OCI-LY1 (cell line): ENCODE data around the gene CMIP.
"Not testable (repeated sequence)": the region's sequence is repeated elsewhere in the genome, so short reads cannot be mapped to it uniquely, and the experiment has no call there.

Source experiments
- H2AFZ ChIP-seq: fragments of 200-600 bp; sonication (generic), shearing (Covaris generic); 2 replicates; pipeline ENCODE4 v1.6.0; 2014; ENCODE audit warnings: antibody characterized with exemption, mild to moderate bottlenecking, low read length
- H3F3A ChIP-seq: fragments of 200-600 bp; sonication (generic), shearing (Covaris generic); 2 replicates; pipeline ENCODE4 v1.6.0; 2014; ENCODE audit warnings: mild to moderate bottlenecking, antibody characterized with exemption, low read length, moderate library complexity; ENCODE audit not compliant: insufficient read depth
- H3K27ac ChIP-seq: fragments of 200-600 bp; sonication (generic); 2 replicates; pipeline ENCODE4 v1.5.1; 2014; ENCODE audit warnings: low read length, mixed run types, mild to moderate bottlenecking, low read depth; ENCODE audit not compliant: poor library complexity, severe bottlenecking
- H3K27me3 ChIP-seq: fragments of 200-600 bp; sonication (generic); 2 replicates; pipeline ENCODE4 v1.6.0; 2014; ENCODE audit warnings: antibody characterized with exemption, mild to moderate bottlenecking, low read length, moderate library complexity; ENCODE audit not compliant: insufficient read depth
- H3K36me3 ChIP-seq: fragments of 200-600 bp; sonication (generic); 2 replicates; pipeline ENCODE4 v1.6.1; 2014; ENCODE audit warnings: mild to moderate bottlenecking, antibody characterized with exemption, low read length, moderate library complexity, mixed read lengths; ENCODE audit not compliant: insufficient read depth
- H3K4me1 ChIP-seq: fragments of 200-600 bp; sonication (generic); 2 replicates; pipeline ENCODE4 v1.5.1; 2014; ENCODE audit warnings: mild to moderate bottlenecking, low read length, moderate library complexity; ENCODE audit not compliant: insufficient read depth, severe bottlenecking
- H3K4me2 ChIP-seq: fragments of 200-600 bp; sonication (generic), shearing (Covaris generic); 2 replicates; pipeline ENCODE4 v1.6.1; 2014; ENCODE audit warnings: low read length
- H3K4me3 ChIP-seq: fragments of 200-600 bp; sonication (generic); 2 replicates; pipeline ENCODE4 v1.5.1; 2014; ENCODE audit warnings: low read length, low read depth, mild to moderate bottlenecking, mixed read lengths; ENCODE audit not compliant: poor library complexity, severe bottlenecking
- H3K79me2 ChIP-seq: fragments of 200-600 bp; shearing (Covaris generic); 2 replicates; pipeline ENCODE4 v1.6.1; 2016; ENCODE audit warnings: mixed run types, low read length, mixed read lengths; ENCODE audit not compliant: insufficient read depth
- H3K9ac ChIP-seq: fragments of 200-600 bp; sonication (generic), shearing (Covaris generic); 2 replicates; pipeline ENCODE4 v1.6.1; 2014; ENCODE audit warnings: mild to moderate bottlenecking, low read length, mixed read lengths
- H3K9me2 ChIP-seq: fragments of 200-600 bp; sonication (generic), shearing (Covaris generic); 2 replicates; pipeline ENCODE4 v1.6.1; 2014; ENCODE audit warnings: low read depth, mild to moderate bottlenecking, low read length, mixed read lengths
- H3K9me3 ChIP-seq: fragments of 200-600 bp; shearing (Covaris generic); 2 replicates; pipeline ENCODE4 v1.6.1; 2014; ENCODE audit warnings: low read length, mixed read lengths
- H4K20me1 ChIP-seq: fragments of 200-600 bp; sonication (generic), shearing (Covaris generic); 2 replicates; pipeline ENCODE4 v1.6.0; 2016; ENCODE audit warnings: mild to moderate bottlenecking, low read length; ENCODE audit not compliant: insufficient read depth
- CTCF ChIP-seq: fragments of 200-600 bp; sonication (generic), shearing (Covaris generic); IDR thresholded peaks from 2 replicates; pipeline ENCODE4 v1.5.1; 2017; ENCODE audit warnings: mild to moderate bottlenecking, antibody characterized with exemption, low read length, moderate library complexity, mixed read lengths
- EZH2 ChIP-seq: fragments of 200-600 bp; sonication (generic), shearing (Covaris generic); IDR thresholded peaks from 2 replicates; pipeline ENCODE4 v1.8.0; 2017; ENCODE audit warnings: borderline replicate concordance, mixed run types, mild to moderate bottlenecking, antibody characterized with exemption, low read length, moderate library complexity, mixed read lengths

CMIP gene

GRCh38 chr16:81403208-81403600, 41.4 kb upstream of the CMIP start:
- peaks cover 18% of the 10 kb centered on the region for H3K4me1 ChIP-seq
- no peak overlapping the region for H3K27ac ChIP-seq
- no peaks in the 10 kb centered on the region; the same call in 1 of the 2 replicates for H3K27me3 ChIP-seq
- no peaks in the 10 kb centered on the region for H3F3A ChIP-seq
- peak overlapping the region; percentile 55 for H3K4me3 ChIP-seq
- H4K20me1 ChIP-seq = no peaks in the 10 kb centered on the region
- H3K4me2 ChIP-seq = peak overlapping the region; percentile 71
- no peaks in the 10 kb centered on the region for H3K9me3 ChIP-seq
- H2AFZ ChIP-seq = no peak overlapping the region
- TF ChIP-seq CTCF = no peak
- no peak for TF ChIP-seq EZH2
- H3K79me2 ChIP-seq = no peaks in the 10 kb centered on the region
- no peak overlapping the region for H3K9ac ChIP-seq
- H3K36me3 ChIP-seq = no peaks in the 10 kb centered on the region; the same call in 1 of the 2 replicates
- no peaks in the 10 kb centered on the region for H3K9me2 ChIP-seq

- Histone ChIP-seq H3K27me3 (peaks cover 5% of the 10 kb centered on the region), H3K4me1 (peaks cover 18% of the 10 kb centered on the region), H3K9me2 (no peaks in the 10 kb centered on the region), H3K4me2 (peak overlapping the region; percentile 71), H2AFZ (no peak overlapping the region), H3K9ac (peak overlapping the region; percentile 39; the same call in 1 of the 2 replicates), H4K20me1 (no peaks in the 10 kb centered on the region), H3K4me3 (peak overlapping the region; percentile 55), H3K79me2 (no peaks in the 10 kb centered on the region), H3K9me3 (no peaks in the 10 kb centered on the region), H3F3A (no peaks in the 10 kb centered on the region), H3K36me3 (no peaks in the 10 kb centered on the region; the same call in 1 of the 2 replicates), H3K27ac (no peak overlapping the region)
- TF ChIP-seq EZH2 = no peak
- TF ChIP-seq CTCF = peak; percentile 93
These were observed 40.8 kb upstream of the CMIP start for GRCh38 chr16:81403601-81404391.

- H3K4me1 ChIP-seq = peaks cover 23% of the 10 kb centered on the region
- not testable (repeated sequence) for H3K9me3 ChIP-seq, H3K9ac ChIP-seq, H3K27me3 ChIP-seq, H3K9me2 ChIP-seq, H3K36me3 ChIP-seq, H4K20me1 ChIP-seq, H2AFZ ChIP-seq, H3K4me2 ChIP-seq, H3F3A ChIP-seq, H3K4me3 ChIP-seq, H3K27ac ChIP-seq, H3K79me2 ChIP-seq
These were observed 39.6 kb upstream of the CMIP start for GRCh38 chr16:81405002-81405401.

- Histone ChIP-seq H3K27me3 (peaks cover 5% of the 10 kb centered on the region), H4K20me1 (no peaks in the 10 kb centered on the region), H3K4me2 (no peak overlapping the region), H3K4me1 (peaks cover 23% of the 10 kb centered on the region), H3K9me3 (no peaks in the 10 kb centered on the region), H3F3A (no peaks in the 10 kb centered on the region), H3K9me2 (no peaks in the 10 kb centered on the region), H3K27ac (no peak overlapping the region), H3K79me2 (no peaks in the 10 kb centered on the region), H3K9ac (no peak overlapping the region), H3K4me3 (no peak overlapping the region), H3K36me3 (no peaks in the 10 kb centered on the region), H2AFZ (no peak overlapping the region)
- TF ChIP-seq EZH2 (no peak), CTCF (no peak)
These were observed 38.9 kb upstream of the CMIP start for GRCh38 chr16:81405702-81406113.
